ENCODE measurements around the gene C3orf70.

C3orf70 gene, protein sequence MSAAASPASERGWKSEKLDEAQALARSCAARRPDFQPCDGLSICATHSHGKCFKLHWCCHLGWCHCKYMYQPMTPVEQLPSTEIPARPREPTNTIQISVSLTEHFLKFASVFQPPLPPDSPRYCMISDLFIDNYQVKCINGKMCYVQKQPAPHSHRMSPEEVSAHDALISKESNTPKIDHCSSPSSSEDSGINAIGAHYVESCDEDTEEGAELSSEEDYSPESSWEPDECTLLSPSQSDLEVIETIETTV

DNA sequence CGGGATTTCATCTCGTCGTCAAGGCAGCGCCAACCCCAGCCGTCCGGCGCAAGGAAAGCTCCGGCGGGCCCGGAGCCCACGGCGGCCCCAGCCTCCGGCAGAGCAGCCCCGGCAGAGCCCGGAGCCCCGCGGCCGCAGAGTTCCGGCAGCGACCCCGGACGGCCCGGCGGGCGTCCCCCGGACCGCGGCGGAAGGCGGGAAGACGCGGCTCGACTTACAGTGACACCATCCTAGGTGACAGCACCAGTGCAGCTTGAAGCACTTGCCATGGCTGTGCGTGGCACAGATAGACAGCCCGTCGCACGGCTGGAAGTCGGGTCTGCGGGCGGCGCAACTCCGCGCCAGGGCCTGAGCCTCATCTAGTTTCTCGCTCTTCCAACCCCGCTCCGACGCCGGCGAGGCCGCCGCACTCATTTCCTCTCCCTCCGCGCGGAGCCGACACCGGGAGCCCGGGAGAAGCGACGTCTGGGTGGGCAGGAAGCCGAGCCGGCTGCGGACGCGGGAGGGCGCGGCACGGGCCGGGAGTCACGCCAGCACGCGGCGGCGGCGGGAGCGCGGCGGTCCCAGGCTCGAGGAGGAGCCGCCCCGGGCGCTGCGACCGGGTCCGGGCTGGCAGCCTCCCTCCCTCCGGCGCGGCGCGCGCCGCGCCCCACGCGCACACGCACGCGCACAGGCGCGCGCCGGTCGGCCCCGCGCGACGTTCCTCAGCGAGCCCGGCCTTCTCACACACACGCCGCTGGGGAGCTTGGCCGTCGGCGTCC, at the start of gene C3orf70:
Gene C3orf70 (minus strand): TSS at position 651 of the 761 bp plus-strand sequence. CDS start 237 bp downstream, at position 414.
- no peak for DNase-seq

DNA sequence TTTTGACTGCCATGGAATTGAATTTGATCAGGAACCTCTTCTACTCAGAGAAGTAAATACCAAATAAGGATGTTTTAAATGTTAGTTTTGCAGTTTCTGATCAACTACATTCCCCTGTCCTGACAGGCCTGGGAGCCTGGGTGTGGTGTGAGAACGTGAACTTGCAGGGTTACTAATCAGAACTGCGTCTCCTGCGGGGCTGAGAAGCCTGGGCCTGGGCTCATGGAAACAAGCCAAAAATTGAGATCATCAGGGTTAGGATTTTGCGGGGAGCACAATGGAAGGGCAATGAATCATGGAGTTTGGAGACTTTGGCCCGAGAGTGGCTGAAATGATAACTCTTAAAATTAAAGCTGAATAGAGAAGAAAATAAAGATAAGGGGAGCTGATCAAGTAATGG, 47.8 kb upstream of the C3orf70 start:
- DNase-seq, result no peak

DNA sequence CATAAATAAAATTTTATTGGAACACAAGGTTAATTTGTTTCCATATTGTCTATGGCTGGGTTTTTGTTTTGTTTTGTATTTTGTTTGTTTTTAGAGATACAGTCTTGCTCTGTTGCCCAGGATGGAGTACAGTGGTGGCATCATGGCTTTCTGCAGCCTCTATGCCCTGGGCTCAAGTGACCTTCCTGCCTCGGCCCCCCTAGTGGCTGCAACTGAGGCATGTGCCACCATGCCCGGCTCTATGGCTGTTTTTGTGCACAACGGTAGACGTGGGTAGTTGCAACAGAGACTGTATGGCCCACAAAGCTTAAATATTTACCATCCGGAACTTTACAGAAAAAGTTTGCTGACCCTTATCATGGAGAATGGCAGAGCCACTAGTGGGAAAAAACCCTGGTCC, 46.8 kb upstream of the C3orf70 start:
- DNase-seq, result no peak

DNA sequence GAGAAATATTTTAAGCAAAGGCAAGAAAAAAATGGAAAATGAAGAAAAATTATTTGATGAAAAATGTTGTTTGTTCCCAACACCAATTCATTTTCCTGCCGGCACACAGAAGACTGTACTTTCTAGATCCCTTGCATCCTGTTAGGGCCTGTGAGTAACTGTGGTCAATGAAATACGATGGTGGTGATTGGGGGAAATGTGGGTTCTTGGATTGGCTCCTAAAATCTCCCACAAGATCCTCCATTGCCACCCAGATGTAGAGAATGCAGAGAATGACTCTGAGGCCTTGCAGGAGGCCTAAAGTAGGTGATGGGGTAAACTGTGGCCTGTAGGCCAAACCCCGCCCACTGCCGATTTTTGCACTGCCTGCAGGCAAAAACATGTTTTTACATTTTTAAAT, 46.3 kb upstream of the C3orf70 start:
- no peak for DNase-seq

DNA sequence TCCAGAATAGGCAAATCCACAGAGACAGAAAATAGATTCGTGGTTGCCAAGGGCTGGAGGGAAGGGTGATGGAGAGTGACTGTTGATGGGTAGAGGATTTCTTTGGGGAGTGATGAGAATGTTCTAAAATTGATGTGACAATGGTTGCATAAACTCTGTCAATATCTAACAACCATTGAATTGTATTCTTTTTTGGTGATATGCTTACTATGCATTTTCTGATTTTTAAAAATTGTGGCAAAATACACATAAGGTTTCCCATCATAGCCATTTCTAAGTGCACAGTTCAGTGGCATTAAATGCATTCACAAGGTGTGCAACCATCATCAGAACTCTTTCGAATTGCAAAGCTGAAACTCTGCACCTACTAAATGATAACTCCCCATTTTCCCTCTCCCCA, 44.2 kb upstream of the C3orf70 start:
- DNase-seq, result no peak

DNA sequence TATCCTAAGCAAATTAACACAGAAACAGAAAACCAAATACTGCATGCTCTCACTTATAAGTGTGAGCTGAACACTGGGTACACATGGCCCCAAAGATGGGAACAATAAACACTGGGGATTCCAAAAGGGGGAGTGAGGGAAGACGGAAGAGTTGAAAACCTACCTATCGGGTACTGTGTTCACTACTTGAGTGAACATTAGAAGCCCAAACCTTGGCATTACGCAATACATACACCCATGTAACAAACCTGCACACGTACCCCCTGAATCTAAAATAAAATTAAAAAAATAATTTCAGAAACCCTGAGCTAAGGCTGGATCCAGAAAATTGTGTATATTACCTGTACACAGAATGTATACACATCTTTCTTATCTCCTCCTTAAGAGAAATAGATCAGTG, 42.8 kb upstream of the C3orf70 start:
- DNase-seq, result no peak

DNA sequence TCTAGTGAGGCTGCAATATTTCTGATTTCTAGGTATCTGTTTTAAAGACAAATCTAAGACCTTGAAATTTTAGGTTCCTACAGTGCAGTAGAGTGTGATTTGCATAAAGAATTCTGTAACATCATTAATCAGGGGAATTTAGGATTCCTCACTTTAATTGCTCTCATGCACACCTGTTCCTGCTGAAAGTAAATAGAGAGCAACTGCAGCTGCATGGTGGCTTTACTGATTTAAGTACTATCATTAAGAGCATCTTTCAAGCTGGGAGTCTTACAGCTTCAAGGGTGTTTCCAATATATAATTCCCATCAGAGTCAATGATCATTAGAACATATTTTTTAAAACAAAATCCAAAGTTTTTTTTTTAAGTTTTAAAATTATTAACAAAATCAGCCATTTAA, 36.0 kb upstream of the C3orf70 start:
- DNase-seq, result no peak

DNA sequence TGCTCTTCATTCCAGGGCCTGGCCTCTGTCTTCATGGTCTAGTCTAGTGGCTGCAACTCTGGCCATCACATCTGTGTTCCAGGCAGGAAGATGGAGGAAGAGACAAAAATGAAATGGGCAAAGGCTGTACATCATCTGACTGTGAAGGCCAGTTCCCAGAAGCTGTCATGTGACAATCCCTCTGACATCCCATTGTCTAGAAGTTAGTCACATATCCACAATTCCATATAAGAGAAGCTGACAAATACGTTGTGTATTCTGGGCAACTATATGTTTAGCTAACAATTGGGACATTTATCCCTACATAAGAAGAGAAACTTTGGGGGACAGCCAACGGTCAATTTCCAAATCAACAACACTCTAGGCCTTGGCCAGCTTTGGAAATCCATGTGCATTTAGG, 34.5 kb upstream of the C3orf70 start:
- no peak for DNase-seq

DNA sequence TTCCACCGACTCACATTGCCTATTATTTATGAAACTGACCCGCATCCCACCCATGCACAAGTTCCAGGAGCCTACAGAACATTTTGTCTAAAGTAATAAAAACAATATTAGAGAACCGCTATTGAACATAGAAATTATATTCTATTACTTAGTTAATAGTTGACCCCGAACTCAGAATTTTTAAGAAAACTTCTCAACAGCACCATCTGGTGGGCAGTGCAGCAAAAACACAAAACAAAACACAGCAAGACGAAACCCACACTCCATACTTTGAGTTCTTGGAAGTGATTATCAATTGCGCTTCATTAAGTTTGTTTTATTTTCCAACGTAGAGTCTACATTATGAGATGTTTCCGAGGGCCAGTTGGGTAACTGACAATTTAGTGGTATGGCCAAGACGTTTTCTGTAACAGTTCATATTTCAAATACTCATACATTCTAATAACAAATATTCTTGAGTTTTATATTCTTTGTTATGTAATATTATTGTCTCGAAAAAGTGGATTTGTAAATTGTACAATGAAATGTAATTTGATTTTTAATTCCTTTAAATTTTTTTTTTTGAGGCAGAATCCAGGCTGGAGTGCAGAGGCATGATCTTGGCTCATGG, 24.0 kb upstream of the C3orf70 start:
- peak; percentile 12 for DNase-seq

DNA sequence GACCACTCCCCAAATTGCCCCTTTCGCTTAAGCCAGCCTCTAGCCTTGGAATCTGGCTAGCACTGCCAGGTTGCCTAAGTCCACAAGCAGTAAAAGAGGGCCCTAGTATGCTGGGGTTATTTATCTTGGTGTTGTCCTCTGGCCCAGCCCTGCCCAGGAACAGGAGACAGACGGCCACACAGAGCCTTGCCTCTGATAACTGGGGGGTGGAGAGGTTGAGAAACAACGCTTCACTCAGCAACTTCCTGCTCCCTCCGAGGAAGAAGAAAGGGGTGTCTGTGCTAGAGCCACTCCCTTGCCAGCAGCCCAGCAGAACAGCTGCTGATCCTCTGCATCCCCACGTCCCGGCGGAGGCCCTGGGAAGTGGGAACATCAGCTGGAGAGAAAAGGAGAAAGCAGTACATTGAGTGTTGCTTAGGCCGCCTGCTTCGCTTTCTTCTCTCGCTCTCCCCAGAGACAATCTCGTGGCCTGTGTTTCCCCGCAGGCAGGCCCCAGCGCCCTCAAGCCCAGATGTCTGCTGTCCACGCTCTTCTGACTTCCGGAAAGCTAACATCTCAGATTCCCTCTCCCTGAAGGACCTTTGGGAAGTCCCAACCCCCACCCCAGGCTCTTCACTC, 22.6 kb upstream of the C3orf70 start:
- no peak for DNase-seq

DNA sequence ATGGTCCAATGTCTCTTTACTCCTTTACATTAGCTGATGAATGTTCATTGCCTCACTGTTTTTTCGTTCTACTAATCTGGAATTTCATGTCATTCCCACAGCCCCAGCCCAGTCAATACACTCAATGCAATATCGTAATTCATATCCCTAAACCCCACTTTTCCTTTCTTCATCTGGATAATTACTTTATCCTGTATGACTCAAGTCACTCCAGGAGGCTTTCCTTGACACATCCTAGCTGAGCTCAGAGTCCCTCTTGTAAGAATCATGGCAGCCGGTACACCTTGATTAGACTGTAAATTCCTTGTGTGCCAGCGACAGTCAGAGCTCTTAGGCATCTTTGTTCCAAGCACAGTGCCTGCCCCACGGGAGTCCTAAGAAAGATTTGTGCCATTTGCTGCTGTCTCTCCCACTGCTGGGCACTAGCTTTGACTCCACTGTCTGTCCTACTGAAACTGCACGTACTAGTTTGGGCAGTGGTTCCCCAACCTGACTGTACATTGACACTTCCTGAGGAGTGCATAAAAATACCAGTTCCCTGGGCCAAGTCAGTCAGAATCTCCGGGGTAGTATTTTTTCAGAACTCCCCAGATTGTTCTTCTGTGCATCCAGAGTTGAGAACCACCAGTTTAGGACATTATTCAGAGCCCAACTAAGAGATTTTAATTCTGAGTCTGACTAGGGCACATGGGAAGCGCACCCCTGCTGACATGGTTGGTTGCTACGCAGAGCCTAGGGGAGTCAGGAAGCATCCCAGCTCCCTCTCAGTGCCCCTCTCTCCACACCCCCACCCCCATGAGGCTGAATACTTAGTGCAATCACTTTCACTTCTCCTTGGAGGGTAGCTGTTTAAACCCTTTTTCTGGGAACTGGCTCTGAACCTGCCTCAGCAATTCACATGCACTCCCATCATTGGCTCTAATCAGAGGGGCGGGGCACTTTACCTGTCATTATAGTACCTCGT, 19.5 kb upstream of the C3orf70 start:
- no peak for DNase-seq

DNA sequence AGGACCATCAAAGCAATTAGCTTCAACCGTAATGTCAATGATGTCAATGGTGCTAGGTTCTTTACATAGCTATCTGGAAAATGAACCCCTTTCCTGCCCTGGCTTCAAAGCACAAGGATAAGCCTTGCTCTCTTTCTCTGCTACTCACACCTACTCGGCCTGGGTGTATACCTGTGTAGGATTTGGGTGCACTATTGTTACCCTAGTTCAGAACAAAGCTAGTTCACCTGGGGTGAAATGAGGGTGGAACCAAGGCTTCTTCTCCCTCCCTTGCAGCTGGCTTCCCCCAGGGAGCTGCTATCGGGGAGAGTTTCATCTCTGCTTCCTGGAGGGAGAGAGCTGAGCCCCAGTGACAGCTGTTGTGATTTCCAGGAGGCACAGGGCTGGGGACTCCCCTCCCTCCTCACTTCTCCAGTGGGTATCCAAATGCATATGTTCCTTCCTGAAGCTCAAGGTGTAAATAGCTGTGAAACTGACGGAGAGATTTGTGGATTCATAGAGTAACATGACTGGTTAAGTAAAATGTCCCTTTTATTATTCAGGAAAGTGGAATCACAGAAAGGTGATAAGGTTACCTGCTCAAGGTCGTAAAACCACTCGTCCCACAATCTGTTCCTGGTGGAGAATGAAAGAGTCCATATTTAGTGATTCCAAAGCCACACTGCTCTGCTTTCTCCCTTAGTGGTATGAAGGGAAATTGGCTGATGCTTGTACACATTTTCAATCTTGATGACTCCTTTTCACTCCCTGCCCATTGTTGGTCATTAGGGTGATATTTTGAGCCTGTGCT, 11.8 kb upstream of the C3orf70 start:
- no peak for DNase-seq

DNA sequence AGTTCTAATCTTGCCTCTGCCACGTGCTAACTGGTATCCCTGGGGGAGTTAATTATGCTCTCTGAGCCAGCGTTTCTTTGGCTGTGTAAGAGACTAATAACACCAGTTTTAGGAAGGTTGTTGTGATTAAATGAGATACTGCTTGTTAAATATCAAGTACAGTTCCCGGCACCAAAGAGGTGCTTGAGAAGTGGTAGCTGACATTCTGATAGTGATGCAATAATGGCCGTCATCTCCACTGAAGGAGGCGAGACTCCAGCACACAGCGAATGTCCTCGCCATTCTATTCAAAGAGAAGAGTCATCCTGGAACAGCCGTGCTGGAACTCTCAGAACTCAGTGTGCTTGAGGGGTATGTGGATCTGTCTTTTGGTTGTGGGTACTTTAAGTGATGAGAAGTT, 9.8 kb upstream of the C3orf70 start:
- no peak for DNase-seq

DNA sequence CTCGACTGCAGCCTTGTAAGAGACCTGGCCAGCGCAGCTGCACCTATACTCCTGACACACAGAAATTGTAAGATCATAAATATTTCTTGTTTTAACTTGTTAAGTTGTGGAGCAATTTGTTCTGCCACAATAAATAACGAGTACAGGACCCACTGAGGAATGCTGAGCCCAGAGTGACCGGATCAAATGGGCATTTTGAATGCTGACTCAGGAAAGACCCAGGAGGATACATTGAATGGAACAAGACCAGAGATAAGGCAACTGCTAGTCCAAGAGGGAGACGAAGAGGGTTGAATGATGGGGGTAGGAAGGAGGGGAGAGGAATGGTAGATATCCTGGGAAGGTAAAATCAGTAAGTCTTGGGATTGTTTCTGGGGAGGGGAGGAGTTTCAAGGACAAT, 8.9 kb upstream of the C3orf70 start:
- no peak for DNase-seq

DNA sequence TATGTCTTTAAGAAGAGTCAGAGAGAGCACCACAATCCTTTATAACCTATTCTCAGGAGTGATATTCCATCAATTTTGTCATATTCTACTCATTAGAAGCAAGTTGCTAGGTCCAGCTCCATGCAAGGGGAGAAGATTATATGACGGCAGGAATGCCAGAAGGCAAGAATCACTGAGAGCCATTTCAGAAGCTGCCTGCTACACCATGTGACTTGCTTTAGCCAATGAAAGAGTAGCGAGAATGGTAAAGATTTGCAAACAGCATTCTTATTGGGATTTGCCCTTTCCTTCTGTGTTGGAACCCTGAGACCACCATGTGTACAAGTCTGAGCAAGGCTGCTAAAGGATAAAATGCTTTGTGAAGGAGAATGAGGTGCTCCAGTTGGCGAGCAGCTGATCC, 4.5 kb upstream of the C3orf70 start:
- DNase-seq, result no peak

DNA sequence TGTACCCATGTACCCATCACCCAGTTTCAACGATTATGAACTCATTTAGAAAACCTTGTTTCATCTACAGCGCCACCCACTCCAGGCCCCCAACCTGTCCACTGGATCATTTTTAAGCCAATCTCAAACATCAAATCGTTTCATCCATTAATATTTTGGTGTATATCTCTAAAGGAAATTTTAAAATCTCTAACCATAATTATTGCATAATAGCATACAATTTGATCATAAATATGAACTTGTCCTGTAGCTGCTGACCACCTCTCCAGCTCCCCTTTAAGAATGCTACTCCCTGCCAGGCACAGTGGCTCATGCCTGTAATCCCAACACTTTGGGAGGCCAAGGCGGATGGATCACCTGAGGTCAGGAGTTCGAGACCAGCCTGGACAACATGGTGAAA, 2.8 kb upstream of the C3orf70 start:
- no peak for DNase-seq

DNA sequence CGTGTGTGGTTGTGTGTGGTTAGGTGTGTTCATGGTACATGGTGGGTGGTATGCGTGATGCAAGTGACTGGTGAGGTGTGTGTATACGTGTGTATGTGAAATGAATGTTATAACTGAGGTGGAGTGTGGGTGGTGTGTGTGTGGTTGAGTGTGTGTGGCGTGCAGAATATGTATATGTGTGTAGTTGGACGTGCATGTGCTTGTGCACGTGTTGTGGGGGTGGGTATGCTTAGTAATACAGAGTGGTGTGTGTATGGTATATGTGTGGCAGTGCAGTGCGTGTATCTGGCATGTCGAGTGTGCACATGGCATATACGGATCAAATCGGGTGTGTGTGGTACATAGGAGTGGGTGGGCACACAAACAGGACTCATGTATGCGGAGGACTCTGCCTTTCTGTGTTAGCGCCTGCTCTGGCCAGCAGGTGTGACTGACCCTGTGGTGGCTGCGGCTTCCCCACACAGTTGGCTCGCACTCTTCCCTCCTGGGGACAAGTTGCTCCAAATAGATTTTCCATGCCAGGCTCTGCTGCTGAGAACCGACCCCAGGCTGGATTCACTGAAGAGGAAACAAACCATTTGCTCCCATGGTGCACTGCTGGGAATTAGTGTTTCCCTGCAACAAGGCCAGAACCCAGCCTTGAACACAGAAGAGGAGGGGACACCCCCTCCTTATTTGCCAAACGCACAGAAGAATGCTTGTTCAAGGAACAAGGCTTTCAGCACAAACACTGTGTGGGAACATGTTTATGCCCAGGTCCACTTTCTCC, 1.2 kb upstream of the C3orf70 start:
- no peak for DNase-seq

DNA sequence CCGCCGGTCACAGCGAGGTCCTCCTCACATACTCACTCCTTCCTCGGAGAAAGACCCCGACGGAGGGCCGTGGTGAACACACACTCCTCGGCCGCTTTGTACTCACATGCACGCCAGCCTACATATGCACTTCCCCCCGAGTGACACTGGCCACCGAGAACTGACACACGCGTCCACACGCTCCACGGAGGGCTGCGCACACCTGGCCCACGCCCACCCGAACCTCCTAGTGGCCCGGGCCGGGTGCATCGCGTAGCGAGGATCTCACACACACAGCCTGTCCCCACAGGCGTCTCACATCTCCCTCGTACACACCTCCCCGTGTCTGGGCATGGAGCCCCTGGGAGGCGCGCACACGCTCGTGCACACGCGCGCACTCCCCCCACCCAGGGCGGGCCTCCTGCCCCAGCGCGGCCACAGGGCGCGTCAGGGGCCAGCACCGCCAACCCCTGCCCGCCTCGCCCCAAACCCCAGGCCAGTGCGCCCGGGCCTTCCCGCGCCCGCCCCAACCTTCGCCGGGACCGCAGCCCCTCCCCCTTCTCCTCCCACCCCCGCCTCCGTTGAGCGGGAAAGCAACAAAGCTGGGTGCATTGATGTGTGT, 411 bp upstream of the C3orf70 start:
- DNase-seq, result no peak

DNA sequence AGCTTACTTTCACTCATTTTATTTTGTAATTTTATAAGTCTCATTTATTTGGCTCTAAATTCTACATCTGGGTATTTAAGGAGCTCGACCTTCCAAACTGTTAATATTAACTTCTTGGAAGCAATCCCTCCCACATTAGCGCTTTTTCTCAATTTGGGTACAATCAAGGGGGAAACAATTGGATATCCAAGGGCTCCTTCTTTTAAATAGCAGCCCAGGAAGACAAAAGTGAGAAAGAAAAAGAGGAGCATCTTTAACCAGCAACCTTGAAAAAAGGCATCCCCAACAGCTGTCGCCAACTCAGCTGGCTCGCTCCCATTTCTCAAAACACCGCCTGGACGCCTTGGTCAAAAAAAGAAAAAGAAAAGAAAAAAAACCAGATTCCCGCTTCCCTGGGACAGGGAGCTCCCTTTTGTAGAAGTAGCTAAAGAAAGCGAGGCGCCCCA, 873 bp downstream of the C3orf70 start:
- DNase-seq, result no peak

Measured in NCI-H446 treated with DMSO at 0.1 percent for 48 hours (cell line).